NK-92 (cell line): Measurements from ENCODE around the gene POU6F2.

Source experiments
- DNase-seq: peaks from one replicate; lab custom pipeline; 2025; ENCODE audit not compliant: unreplicated experiment; lab: John Stamatoyannopoulos, UW

Gene POU6F2

DNA sequence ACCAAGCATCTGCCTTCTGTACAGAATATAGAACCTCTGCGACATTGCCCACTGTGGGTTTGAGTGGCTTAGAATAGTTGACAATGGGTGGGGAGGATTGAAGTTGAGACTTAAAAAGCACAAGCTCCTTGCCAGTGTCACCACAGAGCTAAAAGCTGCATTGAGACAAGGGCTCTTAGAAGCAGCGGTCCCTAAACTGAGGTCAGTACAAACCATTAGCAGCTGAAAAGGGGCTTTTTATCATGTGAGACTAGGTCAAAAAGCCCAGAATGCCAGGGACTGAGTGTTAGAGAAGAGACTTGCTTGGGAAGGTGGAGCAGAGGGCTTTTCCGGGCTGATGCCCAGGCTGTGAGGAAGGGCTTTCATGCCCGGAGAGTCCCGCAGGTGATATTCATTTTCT, 91.3 kb downstream of the POU6F2 start:
- no peak for DNase-seq

DNA sequence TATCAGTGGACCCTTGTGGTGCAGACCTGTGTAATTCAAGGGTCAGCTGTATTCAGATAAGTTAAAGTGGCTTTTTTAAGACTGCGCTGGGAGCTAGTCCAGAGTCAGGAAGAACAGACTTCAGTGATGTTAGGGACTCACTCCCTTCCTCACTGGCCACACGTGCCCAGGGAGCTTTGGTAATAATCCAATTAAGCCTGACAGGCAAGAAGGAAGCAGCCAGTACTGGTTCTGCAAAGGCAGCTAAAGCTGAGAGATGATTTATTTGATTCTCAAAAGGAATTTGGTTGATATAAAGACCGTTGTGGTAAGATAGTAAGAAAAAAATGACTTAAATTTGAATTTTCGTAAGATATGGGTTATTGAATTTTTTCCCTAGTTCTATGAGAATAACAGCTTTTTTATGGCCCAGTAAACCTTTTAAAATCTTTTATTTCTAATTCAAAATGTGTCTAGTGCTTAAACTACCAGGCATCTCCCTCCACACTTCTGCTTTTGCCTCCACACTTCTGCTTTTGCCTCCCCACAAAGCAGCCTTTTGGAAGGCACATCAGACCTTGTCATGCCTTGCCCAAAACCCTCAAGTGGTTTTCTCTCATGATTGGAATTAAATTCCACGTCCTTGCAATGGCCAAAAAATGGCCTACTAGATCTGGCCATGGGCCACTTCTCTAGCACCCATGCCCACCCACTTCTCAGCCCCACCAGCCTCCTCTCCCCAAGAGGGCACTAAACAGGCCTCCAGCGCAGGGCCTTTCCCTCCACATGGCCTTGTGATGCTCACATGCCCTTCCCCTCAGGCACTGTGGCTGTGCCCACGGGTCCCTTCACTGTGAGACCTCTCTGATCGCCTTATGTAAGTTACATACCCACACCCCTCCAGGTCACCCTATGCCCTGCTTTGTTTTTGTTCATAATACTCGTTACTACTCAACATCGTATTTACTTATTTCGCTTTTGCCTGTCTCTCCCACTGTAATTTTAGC, 92.5 kb downstream of the POU6F2 start:
- no peak for DNase-seq

DNA sequence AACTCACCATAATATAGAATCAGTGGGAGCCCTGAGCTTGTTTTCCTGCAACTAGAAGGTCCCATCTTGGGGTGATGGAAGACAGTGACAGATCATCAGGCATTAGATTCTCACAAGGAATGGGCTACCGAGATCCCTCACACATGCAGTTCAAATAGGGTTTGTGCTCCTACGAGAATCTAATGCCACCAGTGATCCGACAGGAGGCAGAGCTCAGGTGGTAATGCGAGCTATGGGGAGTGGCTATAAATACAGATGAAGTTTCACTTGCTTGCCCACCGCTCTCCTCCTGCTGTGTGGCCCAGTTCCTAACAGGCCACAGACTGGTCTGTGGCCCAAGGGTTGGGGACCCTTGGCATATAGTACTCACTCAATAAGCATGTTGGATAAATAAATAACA, 93.4 kb downstream of the POU6F2 start:
- DNase-seq: no peak

DNA sequence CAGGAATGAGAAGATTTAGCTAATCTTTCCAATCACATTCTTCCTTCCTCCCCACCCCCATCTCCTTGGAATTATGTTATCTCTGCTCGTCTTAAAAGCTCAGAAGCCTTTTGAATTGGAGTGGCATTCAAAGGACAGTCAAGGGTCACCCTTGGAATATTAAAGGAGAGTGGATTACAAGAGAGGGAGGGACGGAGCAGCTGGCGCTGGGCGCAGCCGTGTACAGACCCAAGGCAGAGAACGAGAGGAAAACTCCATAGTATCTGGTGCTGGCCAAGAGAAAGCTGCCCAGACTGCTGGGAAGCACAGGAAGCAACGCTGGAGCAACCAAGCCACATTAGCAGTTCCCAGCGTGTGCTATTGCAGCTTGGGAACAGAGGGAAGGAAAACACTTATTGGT, 95.7 kb downstream of the POU6F2 start:
- DNase-seq: no peak

DNA sequence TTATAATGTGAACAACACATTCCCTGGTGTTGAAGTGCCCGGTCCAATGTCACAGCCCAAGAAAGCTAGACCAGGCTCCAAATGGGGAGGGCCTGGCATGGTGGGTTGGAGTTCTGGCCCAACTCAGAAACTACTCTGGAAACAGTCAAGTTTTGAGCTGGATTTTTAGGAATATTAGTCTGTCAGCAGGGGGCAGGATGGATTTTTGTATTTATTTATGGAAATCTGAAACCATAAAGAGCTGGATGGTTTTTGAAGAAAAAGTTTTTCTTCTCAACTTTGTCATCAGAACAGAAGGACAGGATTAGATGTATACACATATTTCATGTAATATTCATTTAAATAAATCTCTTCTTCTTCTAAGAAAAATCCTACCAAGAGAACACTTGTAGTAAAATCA, 97.5 kb downstream of the POU6F2 start:
- no peak for DNase-seq

DNA sequence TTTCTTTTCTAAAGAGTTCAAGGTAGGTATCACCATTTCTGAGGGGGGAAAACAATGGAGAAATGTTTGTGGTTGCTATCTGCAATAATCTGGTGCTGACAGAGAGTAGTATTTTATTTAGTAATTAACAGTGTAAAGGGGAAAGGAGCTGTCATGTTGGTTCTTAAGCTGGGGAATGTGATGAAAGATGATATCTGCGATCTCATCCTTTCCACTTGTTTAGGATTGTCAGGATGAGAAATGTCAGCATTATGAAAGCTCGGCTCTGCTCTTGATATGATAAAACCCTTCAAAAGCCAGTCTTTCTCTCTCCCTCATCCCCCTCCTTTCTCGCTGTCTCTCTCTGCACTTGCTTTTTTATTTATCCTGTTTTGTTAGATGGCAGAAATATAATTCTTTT, 106.1 kb downstream of the POU6F2 start:
- no peak for DNase-seq

DNA sequence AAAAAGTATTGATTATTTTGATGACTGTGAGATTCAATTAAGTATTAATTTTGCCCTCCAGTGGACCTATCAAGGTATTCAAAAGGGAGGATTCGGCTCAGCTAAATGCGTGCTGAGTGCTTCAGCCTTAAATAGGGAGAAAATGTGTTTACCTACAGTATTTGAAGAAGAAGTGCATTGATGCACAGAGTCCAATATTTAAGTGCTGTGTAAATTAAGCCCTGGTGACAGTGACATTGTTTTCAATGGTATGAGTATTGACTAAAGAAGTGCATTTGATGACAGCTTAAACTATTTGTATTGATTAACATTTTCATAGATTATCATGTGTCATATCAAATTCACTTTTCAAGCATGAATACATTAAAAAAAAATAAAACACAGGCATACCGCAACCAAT, 106.6 kb downstream of the POU6F2 start:
- no peak for DNase-seq

DNA sequence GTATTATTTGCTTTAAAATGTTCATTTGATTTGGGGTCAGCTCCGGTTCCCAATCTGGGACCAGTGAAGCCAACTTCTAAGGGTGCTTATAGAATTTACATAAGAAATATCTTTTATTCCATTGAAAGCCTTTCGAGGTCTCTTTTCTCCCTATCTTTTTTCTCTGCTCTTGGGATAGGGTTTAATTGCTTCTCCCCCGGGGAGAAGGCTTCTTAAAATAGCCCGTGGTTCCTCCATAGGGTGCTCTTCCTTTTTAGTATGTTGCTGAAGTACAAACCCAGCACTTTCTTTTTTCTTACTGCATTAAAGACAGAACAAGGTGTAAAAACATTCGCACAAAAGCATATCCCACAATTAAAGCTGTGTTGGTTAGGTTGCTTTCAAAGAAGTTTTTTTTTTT, 107.5 kb downstream of the POU6F2 start:
- DNase-seq: no peak

DNA sequence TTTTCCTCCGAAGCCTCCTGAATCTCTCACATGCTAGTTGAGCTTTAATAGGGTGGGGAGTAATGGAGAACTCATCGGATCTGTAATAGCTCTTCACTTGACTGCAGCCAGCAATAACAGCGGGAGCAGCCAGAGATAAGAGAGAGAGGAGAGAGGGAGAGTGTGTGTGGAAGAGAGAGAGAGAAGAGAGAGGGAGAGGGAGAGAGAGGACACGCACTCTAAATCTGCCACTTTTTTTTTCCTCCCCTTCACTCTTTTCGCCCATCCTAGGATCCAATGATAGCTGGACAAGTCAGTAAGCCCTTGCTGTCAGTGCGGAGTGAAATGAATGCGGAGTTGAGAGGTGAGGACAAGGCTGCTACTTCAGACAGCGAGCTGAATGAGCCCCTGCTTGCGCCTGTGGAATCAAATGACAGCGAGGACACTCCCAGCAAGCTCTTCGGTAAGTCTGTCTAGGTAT, 107.9 kb downstream of the POU6F2 start:
- DNase-seq: no peak

DNA sequence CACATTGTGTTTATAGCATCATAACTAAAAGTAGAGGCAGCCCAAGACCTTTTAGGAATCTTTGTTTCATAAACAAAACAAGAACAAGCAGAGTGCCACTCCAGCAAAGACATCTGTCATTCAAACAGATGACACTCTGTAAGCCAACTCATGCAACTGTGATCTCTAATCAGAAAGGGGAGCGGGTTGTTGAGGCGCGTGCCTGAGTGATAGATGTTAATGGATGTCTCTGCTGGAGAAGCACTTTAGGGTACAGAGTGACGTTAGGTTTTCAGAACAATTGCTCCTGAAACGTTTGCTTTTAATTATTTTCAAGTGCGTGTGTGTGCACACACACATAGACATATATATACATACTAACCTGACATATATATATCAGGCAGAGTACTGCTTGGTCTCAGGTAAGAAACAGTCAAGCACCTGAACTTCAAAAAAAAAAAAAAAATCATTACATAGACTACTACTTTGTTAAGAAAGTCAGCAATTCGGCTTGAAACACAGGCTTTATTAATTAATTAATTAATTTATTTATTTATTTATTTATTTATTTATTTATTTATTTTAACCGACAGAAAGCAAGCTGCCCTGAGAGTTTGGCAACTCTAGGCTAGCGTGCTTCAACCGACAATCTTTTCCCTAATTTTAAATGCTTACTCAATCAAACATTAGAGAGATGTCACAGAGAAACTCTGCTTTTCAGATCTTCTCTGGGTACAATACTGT, 109.1 kb downstream of the POU6F2 start:
- no peak for DNase-seq

DNA sequence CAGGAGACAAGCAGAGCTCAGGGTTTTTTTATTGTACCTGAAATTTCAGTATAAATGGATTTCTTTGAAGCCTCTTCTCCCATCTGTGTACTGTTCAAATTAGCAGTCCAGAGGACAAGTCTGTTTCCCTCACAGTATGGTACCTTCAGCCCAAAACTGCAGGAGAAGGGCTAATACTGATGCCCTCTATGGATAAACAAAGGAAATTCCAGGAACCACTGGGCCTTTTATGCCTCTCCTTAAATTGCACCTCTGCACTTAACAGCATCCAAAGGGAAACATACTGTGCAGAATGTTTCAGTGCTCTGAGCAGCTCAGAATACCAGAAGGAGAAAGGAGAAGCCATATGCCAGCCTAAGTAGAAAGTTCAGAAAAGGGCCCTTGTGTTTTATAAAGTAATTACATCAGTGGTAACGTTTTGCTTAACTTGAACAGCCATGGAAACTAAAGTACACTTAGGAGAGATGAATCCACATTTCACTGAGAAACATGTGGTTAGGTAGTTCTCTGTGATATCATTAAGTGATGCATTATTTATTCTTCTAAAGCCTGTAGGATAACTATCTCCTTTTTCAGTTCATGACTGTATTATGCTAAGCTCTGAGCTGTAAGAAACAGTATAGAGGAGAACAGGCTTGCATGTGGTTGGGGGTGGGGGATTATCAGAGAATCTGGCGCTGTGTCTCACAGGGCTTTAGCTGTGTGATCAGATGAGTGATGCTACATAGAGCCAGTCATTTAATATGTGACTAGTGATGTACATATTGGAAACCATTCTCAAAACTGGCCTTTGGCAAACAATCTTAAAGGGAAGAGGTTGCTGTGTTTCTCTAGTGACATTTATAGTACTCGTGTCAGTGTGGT, 111.3 kb downstream of the POU6F2 start:
- no peak for DNase-seq

DNA sequence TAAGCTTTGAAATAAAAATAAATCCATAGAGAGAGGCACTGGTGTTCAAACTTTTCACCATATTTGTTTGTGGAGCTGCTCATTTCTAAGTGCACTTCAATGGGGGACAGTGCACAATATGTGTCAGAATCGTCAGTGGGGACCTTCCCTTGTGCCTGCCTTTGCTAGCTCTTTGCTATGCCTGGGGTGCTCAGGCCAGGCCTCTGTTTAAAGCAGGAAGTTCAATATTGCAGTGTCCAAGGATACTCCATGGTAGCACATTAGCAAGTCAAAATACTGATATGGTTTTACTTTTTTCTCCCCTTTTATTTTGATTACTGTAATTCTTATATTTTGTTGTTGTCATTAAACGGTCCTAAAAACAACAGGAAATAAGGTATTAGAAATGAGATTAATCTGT, 113.4 kb downstream of the POU6F2 start:
- DNase-seq: no peak

DNA sequence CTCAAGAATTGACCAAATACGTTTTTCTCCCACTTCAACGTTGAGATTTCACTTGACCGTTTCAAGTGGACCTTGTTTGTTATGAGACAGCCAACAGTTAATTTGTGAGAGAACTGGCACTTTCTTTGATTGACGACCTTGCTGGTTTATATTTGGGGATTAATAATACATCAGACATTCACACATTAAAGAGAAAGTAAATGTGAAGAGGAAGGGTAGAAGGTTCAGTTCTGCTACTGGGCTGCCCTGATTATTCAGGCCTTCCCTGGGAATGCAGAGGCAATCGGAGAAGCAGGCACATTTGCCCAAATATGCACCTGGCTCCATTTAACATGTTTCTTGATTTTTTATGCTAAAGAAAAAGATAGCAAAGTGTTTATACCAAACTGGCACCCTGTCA, 114.1 kb downstream of the POU6F2 start:
- no peak for DNase-seq

DNA sequence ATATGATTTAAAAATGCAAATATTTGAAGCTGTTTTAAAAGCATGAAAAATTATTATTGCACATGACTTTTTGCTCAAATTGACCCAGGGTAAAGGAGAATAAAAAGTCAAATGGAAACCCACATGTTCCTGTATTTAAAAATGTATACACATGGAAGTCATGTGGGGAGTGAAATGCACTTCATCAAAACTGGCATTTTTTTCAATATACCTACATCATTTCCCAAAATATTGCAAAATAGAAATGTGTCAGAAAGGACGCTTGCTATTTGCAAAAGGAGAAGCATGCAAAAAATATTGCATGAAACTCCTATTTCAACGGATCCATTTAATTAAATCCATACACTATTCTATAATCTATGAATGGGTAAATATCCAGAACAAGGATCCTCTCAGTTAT, 117.0 kb downstream of the POU6F2 start:
- no peak for DNase-seq

DNA sequence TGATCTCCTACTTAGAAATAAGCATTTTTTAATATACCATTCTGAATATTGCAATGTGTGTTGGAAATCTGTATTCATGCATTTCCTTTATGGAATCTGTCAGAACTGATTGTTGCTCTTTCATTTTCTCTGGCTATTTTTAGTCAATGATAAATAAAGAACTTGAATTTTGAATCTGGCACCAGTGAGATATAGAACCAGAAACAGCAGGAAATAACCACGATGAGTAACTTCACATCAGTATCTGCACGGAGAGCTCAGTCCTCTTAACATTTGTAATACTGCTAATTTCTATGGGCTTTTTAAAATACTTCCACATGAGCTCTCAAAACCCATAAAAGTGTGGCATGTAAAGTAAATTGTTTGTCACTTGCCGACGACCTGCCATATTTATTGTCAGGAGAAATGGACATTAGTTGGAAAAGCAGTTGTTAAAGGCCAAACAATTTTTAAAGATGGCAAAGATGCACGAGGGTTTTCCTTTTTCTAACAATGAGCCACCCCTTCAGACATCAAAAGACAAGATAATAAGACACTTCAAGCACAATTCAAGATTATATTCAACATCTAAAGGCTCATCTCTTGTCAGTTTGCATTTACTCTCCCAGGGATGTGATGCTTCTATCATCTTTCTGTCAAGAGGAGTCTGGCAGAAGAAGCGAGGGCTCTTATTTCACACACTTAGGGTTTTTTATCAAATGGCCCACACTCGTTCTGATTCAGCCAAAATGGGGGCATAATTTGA, 118.3 kb downstream of the POU6F2 start:
- DNase-seq: no peak

DNA sequence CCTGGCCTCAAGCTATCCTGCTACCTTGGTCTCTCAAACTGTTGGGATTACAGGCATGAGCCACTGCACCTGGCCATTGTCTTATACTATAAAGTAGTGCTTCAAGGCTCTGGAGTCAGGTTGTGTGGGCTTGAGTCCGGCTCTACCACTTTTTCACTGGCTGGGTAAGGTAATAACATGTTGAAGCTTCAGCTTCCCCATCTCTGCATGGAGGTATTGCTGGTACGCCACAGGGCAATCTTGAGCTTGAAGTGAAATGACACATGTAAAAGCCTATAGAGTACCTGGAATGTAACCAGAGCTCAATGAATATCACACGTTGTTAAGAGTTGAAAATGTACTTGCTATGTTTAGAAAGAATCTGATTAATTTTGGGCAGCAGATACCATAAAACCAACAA, 120.8 kb downstream of the POU6F2 start:
- DNase-seq: no peak

DNA sequence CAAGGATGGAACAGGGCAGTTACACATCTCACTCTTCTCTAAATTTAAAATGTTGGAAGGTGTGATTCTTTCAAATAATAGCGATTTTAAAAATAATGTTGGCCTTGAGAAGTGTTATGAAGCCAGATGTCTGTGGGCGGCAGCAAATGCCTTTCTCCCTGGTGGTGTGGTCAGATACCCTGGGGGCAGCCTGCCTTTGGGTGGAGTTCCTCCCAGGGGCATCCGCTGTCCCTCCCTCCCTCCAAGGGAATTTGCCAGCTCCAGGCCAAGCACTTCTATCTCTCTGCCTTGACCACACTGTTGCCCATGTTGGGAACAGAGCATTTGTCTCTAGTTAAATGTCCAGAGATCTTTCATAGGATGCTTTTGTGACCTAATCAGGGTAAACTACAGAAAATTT, 121.4 kb downstream of the POU6F2 start:
- DNase-seq: no peak

DNA sequence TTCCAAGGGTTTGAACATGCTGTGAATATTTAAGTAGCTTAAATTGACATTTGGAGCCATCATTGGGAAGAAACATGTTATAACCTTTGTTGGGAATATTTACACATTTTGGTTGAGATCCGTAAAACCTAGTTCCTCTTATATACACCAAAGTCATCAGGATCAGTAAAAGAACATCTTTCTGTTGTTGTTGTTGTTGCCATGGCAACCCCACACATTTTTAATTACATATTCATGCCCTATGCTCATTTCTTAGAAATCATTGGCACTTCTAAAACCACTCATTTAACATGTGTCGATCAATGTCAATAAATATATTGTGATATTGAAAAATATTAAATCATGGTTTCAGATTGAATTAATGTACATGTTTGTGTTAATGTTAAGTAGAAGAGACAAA, 122.6 kb downstream of the POU6F2 start:
- no peak for DNase-seq

DNA sequence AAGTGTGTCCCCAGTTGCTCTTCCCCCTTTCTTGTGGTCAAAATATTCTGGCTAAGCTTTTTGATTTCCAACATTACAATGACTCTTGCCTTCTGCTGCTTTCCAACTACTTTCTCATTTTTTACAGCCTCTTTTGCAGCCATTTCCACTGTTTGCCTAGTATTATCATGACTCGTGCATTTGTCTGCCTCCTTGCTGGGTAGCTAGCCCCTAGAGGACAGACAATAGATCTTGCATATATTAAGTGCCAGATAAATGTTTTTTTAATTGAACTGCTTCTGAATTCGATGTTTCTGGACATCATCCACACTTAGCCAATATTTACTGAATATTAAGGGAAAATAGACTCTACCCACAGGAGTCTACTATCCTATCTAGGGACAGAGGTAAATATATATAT, 124.5 kb downstream of the POU6F2 start:
- no peak for DNase-seq

DNA sequence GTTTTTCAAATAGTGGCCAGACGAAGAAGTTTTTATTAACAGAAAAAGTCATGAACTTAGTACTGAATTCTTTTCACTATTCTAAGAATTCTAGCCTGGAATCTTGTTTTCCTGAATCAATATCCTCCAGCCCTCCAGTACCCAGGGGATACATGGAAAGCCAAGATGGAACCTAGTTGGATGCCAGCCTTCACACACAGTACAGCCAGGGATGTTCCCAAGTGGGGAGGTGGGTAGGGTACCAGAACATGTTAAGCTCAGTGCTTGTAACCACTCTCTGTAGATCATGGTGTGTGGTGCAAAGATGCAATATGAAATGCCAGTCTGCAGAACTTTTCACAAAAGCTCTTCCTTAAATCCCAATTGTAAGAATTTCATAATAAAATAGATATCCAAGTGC, 128.0 kb downstream of the POU6F2 start:
- DNase-seq: no peak

DNA sequence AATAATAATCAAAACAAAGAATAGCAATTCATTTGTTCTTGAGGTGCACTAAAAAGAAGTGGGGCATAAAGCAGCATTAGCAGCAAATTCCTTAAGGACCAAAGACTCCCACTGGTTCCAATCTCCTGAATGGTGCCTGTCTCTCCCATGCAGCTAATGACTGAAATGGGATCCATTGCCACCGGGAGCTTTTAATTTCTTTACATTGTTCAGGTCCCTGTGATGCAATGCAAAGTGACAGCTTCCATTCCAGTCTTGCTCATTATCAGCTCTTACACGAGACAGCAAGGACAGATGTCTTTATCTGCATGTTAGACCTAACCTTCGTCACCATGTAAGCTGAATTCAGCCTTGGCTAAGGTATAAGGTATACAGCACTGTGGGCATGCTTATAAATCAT, 148.1 kb downstream of the POU6F2 start:
- no peak for DNase-seq
